Measurements from ENCODE around the gene ASB3.
"Not testable (repeated sequence)": the region's sequence is repeated elsewhere in the genome, so short reads cannot be mapped to it uniquely, and the experiment has no call there.

The ASB3 gene

DNA sequence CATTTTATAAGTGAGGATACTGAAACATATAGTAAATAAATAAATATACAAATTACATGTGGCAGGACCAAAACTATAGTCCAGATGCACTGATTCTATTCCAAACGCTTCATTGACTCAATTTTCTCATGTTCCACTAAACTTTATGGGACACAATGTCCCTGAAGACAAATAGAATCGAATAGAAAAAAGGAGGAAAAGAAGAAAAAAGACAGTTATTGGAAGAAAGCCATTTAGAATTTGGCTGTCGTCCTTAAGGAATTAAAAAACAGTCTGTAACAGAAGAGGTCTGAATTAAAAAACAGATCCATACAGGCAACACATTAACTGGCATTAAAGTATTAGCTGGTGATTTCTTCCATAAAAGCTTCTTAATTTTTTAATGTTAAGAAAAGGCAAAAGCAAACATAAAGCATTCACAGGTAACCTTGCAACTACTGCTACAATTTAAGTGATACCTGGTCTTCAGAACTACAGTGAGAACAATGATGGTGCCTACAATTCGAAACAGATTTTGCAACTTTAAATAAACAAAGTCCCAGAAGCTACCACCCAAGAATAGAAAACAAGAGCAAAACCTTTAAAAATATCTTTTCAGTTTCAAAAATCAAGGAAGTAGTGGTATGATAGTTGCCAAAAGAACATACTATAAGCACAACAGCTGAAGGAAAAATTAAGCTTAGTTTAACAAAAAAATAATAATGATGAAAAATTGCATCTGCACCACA is 36.5 kb downstream of the ASB3 start:
- no peak for DNase-seq
- in situ Hi-C loops (cut with MboI; ENCODE audit: low pct_unique_long_range_greater_than_20kb, low sequenced_read_pairs): no loop called here

DNA sequence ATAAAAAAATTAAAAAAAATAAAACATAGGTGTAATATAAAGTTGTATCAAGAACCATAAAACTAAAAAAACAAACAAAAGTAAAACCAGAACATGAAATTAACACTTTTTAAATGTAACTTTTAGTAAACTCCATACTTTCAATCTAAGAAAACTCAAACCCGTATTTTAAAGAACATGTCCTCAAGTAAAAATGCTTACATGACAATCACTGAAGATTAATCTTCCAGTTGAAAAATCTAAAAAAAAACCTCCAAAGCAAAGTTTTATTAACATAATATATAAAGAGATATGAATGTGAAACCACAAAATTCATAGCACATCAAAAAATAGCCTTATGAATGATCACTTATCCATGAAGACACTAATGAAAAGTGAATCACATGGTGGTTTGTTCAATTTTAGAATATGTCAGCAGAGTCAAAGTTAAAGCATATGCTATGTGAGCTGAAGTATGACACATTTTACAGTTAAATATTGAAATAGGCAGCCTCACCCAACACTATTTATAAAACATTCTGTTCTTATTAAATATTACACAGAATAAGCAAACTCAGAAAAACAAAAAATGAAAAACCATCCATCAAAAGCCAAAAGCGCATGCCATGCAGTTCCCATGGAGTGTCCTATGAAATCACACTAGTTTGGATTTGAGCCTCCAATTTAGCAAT is 42.2 kb downstream of the ASB3 start:
- no peak for DNase-seq
- in situ Hi-C loops (cut with MboI; ENCODE audit: low pct_unique_long_range_greater_than_20kb, low sequenced_read_pairs): no loop called here

DNA sequence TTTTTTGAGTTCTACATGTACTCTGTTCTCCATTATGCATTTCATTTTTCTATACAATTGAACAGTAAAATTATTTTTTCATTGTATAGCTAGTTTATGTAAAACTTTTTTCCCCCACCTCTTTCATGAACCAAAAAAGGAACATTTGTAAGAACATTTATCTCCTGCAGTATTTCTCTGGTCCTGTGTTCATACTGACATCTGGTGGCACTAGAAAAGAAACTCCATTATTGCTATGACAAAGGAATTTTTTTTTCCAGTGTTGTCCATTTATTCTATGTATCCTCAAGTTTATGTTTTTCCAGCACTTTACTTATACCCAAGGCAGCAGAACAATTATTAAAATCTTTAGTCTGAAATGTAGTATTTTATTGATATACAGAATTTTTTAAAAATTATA is 46.6 kb downstream of the ASB3 start:
- in situ Hi-C loops (cut with MboI; ENCODE audit: low pct_unique_long_range_greater_than_20kb, low sequenced_read_pairs): no loop called here
- DNase-seq: peak; percentile 19

DNA sequence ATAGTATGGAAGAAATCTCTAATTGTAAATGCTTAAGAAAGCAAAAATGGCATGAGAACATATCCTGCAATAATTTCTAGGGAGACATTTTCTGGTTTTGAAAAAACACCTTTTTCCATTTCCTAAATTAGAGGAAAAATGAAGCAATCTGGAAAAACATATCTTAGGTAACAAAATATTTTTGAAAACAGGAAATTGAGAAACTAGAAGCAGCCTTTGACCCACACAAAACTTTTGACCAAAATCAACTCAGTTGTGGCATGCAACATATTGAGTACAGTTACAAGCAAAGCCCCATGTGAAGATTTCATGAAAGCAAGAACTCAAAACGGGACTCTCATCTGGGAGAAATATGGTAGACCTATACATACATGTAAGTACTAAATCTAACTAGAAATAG is 47.7 kb downstream of the ASB3 start:
- in situ Hi-C loops (cut with MboI; ENCODE audit: low pct_unique_long_range_greater_than_20kb, low sequenced_read_pairs): no loop called here

DNA sequence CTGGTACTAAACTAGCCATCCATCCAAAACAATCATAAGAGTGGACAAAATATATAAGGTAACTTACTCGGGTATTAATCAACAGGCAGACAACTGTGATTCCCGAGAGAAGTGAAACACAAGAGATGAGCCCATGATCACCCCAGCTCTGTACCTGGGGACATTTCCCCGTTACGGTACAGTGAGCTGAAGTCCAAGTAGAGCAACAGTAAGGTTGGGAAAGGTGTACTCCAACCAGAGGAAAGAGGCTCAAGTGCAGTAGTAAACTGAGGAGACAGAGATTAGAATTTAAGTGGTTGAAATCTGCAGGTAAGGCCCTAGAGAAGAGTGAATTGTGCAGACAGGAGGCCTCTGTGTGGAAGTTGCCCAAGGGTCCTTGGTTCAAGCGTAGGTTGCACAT is 49.7 kb downstream of the ASB3 start:
- in situ Hi-C loops (cut with MboI; ENCODE audit: low pct_unique_long_range_greater_than_20kb, low sequenced_read_pairs): no loop called here
- DNase-seq: no peak

More for the DNA sequence above, 47.7 kb downstream of the ASB3 start:
- DNase-seq: peak; percentile 5

DNA sequence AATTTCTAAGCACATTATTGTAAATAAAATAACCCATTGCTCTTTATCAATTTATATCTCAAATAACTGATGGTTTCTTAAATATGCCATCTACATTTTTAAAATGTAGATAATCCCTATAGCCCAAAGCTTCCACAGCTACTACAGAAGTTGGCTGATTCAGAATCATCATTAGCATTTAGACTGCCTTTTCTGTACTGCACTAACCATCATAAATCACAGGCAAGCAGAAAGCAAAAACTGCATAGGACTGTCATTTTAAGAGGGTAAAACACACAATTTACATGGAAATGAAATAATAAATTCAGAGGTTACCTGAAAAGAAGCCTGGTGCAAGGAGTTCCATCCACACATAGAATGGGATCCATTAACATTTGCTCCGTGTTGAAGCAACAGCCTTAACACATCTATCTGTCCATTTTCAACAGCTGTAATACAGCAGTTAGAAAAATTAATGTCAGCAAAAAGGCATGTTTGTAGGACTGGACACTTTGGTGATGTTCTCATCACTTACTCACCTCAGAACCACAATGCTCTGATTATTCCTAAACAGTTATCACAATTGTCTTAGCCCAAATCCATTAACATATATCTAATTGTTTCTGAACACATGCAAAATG is 57.5 kb downstream of the ASB3 start:
- in situ Hi-C loops (cut with MboI; ENCODE audit: low pct_unique_long_range_greater_than_20kb, low sequenced_read_pairs): no loop called here
- no peak for DNase-seq

GRCh38 chr2:53727921-53728320 is 58.8 kb downstream of the ASB3 start:
- in situ Hi-C loops (cut with MboI; ENCODE audit: low pct_unique_long_range_greater_than_20kb, low sequenced_read_pairs): no loop called here
- DNase-seq: no peak

- no peak for DNase-seq
- in situ Hi-C loops (cut with MboI; ENCODE audit: low pct_unique_long_range_greater_than_20kb, low sequenced_read_pairs): no loop called here
Observed at GRCh38 chr2:53725662-53726061, 61.1 kb downstream of the ASB3 start.

DNA sequence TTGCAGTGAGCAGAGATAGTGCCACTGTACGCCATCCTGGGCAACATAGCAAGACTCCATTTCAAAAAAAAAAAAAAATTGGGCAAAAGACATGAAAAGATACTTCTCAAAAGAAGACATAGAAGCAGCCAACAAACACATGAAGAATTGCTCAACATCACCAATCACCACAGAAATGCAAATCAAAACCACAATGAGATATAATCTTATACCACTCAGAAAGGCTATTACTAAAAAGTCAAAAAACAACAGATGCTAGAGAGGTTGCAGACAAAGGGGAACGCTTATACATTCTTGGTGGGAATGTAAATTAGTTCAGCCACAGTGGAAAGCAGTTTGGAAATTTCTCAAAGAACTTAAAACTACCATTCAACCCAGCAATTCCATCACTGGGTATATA is 62.2 kb downstream of the ASB3 start:
- in situ Hi-C loops (cut with MboI; ENCODE audit: low pct_unique_long_range_greater_than_20kb, low sequenced_read_pairs): no loop called here
- peak; percentile 26 for DNase-seq

GRCh38 chr2:53720944-53721343 is 65.8 kb downstream of the ASB3 start:
- DNase-seq; in situ Hi-C loops (cut with MboI; ENCODE audit: low pct_unique_long_range_greater_than_20kb, low sequenced_read_pairs): not testable (repeated sequence)

- in situ Hi-C loops (cut with MboI; ENCODE audit: low pct_unique_long_range_greater_than_20kb, low sequenced_read_pairs): no loop called here
- DNase-seq: no peak
Observed at GRCh38 chr2:53715568-53715967, 71.2 kb downstream of the ASB3 start.

DNA sequence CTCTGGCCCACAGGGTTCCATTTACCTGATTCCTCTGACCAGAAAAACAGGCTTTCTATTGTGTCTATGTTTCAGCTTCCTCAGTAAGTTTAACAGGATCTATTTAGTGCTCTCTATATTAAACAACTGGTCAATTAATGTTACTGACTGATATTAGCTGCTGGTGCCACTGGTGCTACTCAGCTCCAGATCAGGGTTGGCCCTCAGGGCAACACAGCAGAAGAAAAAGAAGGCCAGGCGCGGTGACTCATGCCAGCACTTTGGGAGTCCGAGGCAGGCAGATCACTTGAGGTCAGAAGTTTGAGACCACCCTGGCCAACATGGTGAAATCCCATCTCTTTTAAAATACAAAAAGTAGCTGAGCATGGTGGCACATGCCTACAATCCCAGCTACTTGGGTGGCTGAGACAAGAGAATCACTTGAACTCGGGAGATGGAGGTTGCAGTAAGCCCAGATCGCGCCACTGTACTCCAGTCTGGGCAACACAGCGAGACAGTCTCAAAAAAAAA is 75.4 kb downstream of the ASB3 start:
- no peak for DNase-seq

GRCh38 chr2:53708988-53709387 is 77.8 kb downstream of the ASB3 start:
- in situ Hi-C loops (cut with MboI; ENCODE audit: low pct_unique_long_range_greater_than_20kb, low sequenced_read_pairs): no loop called here
- DNase-seq: no peak

More for the DNA sequence above, 75.4 kb downstream of the ASB3 start:
- in situ Hi-C loops (cut with MboI; ENCODE audit: low pct_unique_long_range_greater_than_20kb, low sequenced_read_pairs): no loop called here

DNA sequence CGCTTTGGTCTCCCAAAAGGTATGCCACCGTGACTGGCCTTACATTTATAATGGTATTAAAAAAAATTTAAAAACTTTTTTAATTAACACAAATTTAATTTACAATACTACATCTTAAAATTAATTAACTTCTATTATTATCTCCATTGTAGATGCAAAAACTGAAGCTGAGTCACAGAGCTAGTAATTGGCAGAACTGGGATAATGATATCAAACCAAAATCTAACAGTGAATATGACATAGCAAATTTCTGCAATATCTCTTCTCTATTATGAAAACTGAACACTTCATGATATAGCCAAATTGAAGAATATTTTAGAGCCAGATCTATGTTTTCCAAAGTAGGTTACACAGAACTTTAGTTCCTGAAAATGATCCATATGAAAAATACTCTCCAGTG is 85.5 kb downstream of the ASB3 start:
- DNase-seq: no peak
- in situ Hi-C loops (cut with MboI; ENCODE audit: low pct_unique_long_range_greater_than_20kb, low sequenced_read_pairs): no loop called here

GRCh38 chr2:53697686-53698085 is 89.1 kb downstream of the ASB3 start:
- no peak for DNase-seq
- in situ Hi-C loops (cut with MboI; ENCODE audit: low pct_unique_long_range_greater_than_20kb, low sequenced_read_pairs): no loop called here

DNA sequence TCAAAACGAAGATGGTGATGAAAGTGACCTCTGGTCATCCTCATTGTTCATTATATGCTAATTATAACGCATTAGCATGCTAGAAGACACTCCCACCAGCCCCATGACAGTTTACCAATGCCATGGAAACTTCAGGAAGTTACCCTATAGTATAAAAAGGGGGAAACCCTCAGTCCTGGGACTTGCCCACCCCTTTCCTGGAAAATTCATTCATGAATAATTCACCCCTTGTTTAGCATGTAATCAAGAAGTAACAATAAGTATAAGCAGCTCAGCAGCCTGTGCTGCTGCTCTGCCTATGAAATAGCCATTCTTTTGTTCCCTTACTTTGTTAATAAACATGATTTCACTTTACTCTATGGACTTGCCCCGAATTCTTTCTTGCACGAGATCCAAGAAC is 89.7 kb downstream of the ASB3 start:
- in situ Hi-C loops (cut with MboI; ENCODE audit: low pct_unique_long_range_greater_than_20kb, low sequenced_read_pairs): no loop called here
- DNase-seq: no peak

- DNase-seq: no peak
- in situ Hi-C loops (cut with MboI; ENCODE audit: low pct_unique_long_range_greater_than_20kb, low sequenced_read_pairs): no loop called here
Observed at GRCh38 chr2:53695575-53695974, 91.2 kb downstream of the ASB3 start.

- in situ Hi-C loops (cut with MboI; ENCODE audit: low pct_unique_long_range_greater_than_20kb, low sequenced_read_pairs): no loop called here
- no peak for DNase-seq
Observed at GRCh38 chr2:53694096-53694771, 92.5 kb downstream of the ASB3 start.

GRCh38 chr2:53690876-53691275 is 95.9 kb downstream of the ASB3 start:
- DNase-seq: no peak
- in situ Hi-C loops (cut with MboI; ENCODE audit: low pct_unique_long_range_greater_than_20kb, low sequenced_read_pairs): no loop called here
